GM04503 (cell line): Measurements from ENCODE around the gene TNFRSF18.
A peak's percentile ranks its signal among the peaks of the same experiment; 100 is the strongest.

Experiments
- DNase-seq: peaks from one replicate; pipeline ENCODE4 v3.0.0-alpha.2; 2012; ENCODE audit warnings: low read depth

TNFRSF18 gene

GRCh38 chr1:1240348-1240732 lies 33.9 kb upstream of the TNFRSF18 start:
- no peak for DNase-seq

GRCh38 chr1:1239614-1240347 lies 33.4 kb upstream of the TNFRSF18 start:
- DNase-seq, result no peak

GRCh38 chr1:1239227-1239613 lies 32.8 kb upstream of the TNFRSF18 start:
- no peak for DNase-seq

- no peak for DNase-seq
These were observed 32.3 kb upstream of the TNFRSF18 start for GRCh38 chr1:1238702-1239178.

- no peak for DNase-seq
These were observed 31.7 kb upstream of the TNFRSF18 start for GRCh38 chr1:1237874-1238701.

- DNase-seq, result no peak
These were observed 30.8 kb upstream of the TNFRSF18 start for GRCh38 chr1:1236945-1237873.

- no peak for DNase-seq
These were observed 29.9 kb upstream of the TNFRSF18 start for GRCh38 chr1:1236176-1236763.

- DNase-seq, result no peak
These were observed 28.8 kb upstream of the TNFRSF18 start for GRCh38 chr1:1235016-1235744.

GRCh38 chr1:1234180-1234808 lies 27.9 kb upstream of the TNFRSF18 start:
- no peak for DNase-seq

GRCh38 chr1:1233567-1233892 lies 27.1 kb upstream of the TNFRSF18 start:
- DNase-seq, result no peak

- no peak for DNase-seq
These were observed 26.6 kb upstream of the TNFRSF18 start for GRCh38 chr1:1232796-1233566.

GRCh38 chr1:1232208-1232795 lies 25.9 kb upstream of the TNFRSF18 start, which contains the start of gene B3GALT6:
Gene B3GALT6, plus strand, starts transcription at chr1:1232237. Its CDS starts 42 bp downstream, at chr1:1232279.
- DNase-seq, result no peak

GRCh38 chr1:1231400-1232207 lies 25.2 kb upstream of the TNFRSF18 start, which contains the start of gene SDF4:
Gene SDF4, minus strand, starts transcription at chr1:1232001. Its CDS starts 3,229 bp downstream, at chr1:1228772.
- DNase-seq, result peak; percentile 67

- DNase-seq, result peak; percentile 49
These were observed 24.4 kb upstream of the TNFRSF18 start for GRCh38 chr1:1230656-1231399.

- DNase-seq, result no peak
These were observed 23.4 kb upstream of the TNFRSF18 start for GRCh38 chr1:1229770-1230169.

- DNase-seq, result no peak
These were observed 22.4 kb upstream of the TNFRSF18 start for GRCh38 chr1:1228596-1229321.

GRCh38 chr1:1228187-1228586 lies 21.8 kb upstream of the TNFRSF18 start:
- DNase-seq, result no peak
